DOHH2 (cell line): Measurements from ENCODE around the gene KATNAL2.

Source experiments
- H3F3A ChIP-seq: fragments of 200-600 bp; sonication (generic), shearing (Covaris generic); 2 replicates; pipeline ENCODE4 v1.6.0; 2016; ENCODE audit warnings: antibody characterized with exemption, mild to moderate bottlenecking; ENCODE audit not compliant: control insufficient read depth, insufficient read depth
- H3K27ac ChIP-seq: fragments of 200-600 bp; sonication (generic); 2 replicates; pipeline ENCODE4 v1.5.1; 2014; ENCODE audit warnings: low read depth, mild to moderate bottlenecking, low read length, moderate library complexity
- H3K27me3 ChIP-seq: fragments of 200-600 bp; sonication (generic); 2 replicates; pipeline ENCODE4 v1.6.1; 2014; ENCODE audit warnings: mild to moderate bottlenecking, low read length, mixed read lengths; ENCODE audit not compliant: control insufficient read depth
- H3K36me3 ChIP-seq: fragments of 200-600 bp; sonication (generic); 2 replicates; pipeline ENCODE4 v1.6.1; 2014; ENCODE audit warnings: mild to moderate bottlenecking, low read length, moderate library complexity, mixed read lengths; ENCODE audit not compliant: control insufficient read depth
- H3K4me1 ChIP-seq: fragments of 200-600 bp; sonication (generic); 2 replicates; pipeline ENCODE4 v1.6.1; 2014; ENCODE audit warnings: mild to moderate bottlenecking, low read length, mixed read lengths; ENCODE audit not compliant: control insufficient read depth
- H3K4me2 ChIP-seq: fragments of 200-600 bp; sonication (generic); 2 replicates; pipeline ENCODE4 v1.6.0; 2014; ENCODE audit warnings: mild to moderate bottlenecking, low read length, moderate library complexity
- H3K4me3 ChIP-seq: fragments of 200-600 bp; sonication (generic); 2 replicates; pipeline ENCODE4 v1.5.1; 2014; ENCODE audit warnings: mild to moderate bottlenecking, low read length, mixed read lengths
- H3K79me2 ChIP-seq: fragments of 200-600 bp; sonication (generic); 2 replicates; pipeline ENCODE4 v1.6.1; 2014; ENCODE audit warnings: mild to moderate bottlenecking, low read length, mixed read lengths; ENCODE audit not compliant: control insufficient read depth
- H3K9me2 ChIP-seq: fragments of 200-600 bp; sonication (generic); replicated peaks from 2 replicates; pipeline ENCODE4 v1.6.1; 2014; ENCODE audit warnings: mild to moderate bottlenecking, low read length, mixed read lengths; ENCODE audit not compliant: control insufficient read depth
- H3K9me3 ChIP-seq: fragments of 200-600 bp; sonication (generic); 2 replicates; pipeline ENCODE4 v1.6.1; 2014; ENCODE audit warnings: antibody characterized with exemption, low read length, mixed read lengths; ENCODE audit not compliant: control insufficient read depth, insufficient read depth
- H4K20me1 ChIP-seq: fragments of 200-600 bp; sonication (generic); 2 replicates; pipeline ENCODE4 v1.6.0; 2014; ENCODE audit warnings: low read depth, mild to moderate bottlenecking, antibody characterized with exemption, low read length, moderate library complexity; ENCODE audit not compliant: control insufficient read depth, insufficient read depth
- CTCF ChIP-seq: fragments of 200-600 bp; sonication (generic); IDR thresholded peaks from one replicate; pipeline ENCODE4 v1.5.1; 2014; ENCODE audit warnings: antibody characterized with exemption, mild to moderate bottlenecking, low read depth, low read length; ENCODE audit not compliant: poor library complexity, severe bottlenecking
- EZH2phosphoT487 ChIP-seq: fragments of 200-600 bp; sonication (generic); IDR thresholded peaks from 2 replicates; pipeline ENCODE4 v1.6.1; 2017; ENCODE audit warnings: borderline replicate concordance, mild to moderate bottlenecking, antibody characterized with exemption, low read length, moderate library complexity, mixed read lengths

Gene KATNAL2

GRCh38 chr18:47115205-47115604, 197.8 kb downstream of the KATNAL2 start:
- Histone ChIP-seq H3K9me3 (no peaks in the 10 kb centered on the region), H3K9me2 (no peaks in the 10 kb centered on the region), H3K27ac (no peak overlapping the region), H3K4me2 (no peak overlapping the region), H3K36me3 (peaks cover 27% of the 10 kb centered on the region), H3F3A (no peaks in the 10 kb centered on the region), H3K4me3 (no peak overlapping the region), H4K20me1 (no peaks in the 10 kb centered on the region), H3K27me3 (no peaks in the 10 kb centered on the region), H3K79me2 (no peaks in the 10 kb centered on the region), H3K4me1 (no peaks in the 10 kb centered on the region)
- no peak for TF ChIP-seq CTCF
- no peak for TF ChIP-seq EZH2phosphoT487

- Histone ChIP-seq H3K79me2 (no peaks in the 10 kb centered on the region), H3K9me2 (no peaks in the 10 kb centered on the region), H3K27ac (no peak overlapping the region), H4K20me1 (no peaks in the 10 kb centered on the region), H3K36me3 (peaks cover 4% of the 10 kb centered on the region; the same call in 1 of the 2 replicates), H3K4me3 (no peak overlapping the region), H3F3A (no peaks in the 10 kb centered on the region), H3K27me3 (no peaks in the 10 kb centered on the region), H3K9me3 (no peaks in the 10 kb centered on the region), H3K4me1 (no peaks in the 10 kb centered on the region), H3K4me2 (no peak overlapping the region)
- no peak for TF ChIP-seq EZH2phosphoT487
- no peak for TF ChIP-seq CTCF
These were observed 201.6 kb downstream of the KATNAL2 start for GRCh38 chr18:47118981-47119380.

DNA sequence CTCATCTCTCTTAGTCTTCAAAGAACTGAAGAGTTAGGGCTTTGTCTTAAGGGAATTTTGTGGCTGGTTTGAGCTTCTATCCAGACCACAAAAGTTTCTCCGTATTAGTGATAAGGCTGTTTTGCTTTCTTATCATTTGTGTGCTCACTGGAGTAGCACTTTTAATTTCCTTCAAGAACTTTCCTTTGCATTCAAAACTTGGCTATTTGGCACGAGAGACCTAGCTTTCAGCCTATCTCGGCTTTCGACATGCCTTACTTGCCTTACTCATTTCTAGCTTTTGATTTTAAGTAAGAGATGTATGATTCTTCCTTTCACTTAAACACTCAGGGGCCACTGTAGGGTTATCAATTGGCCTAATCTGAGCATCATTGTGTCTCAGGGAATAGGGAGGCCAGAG, 203.0 kb downstream of the KATNAL2 start:
- TF ChIP-seq CTCF (no peak), EZH2phosphoT487 (no peak)
- Histone ChIP-seq H3K4me1 (no peaks in the 10 kb centered on the region), H3K27ac (no peak overlapping the region), H3K4me3 (no peak overlapping the region), H3F3A (no peaks in the 10 kb centered on the region), H3K9me2 (no peaks in the 10 kb centered on the region), H3K79me2 (no peaks in the 10 kb centered on the region), H3K27me3 (no peaks in the 10 kb centered on the region), H3K36me3 (no peaks in the 10 kb centered on the region), H3K4me2 (no peak overlapping the region), H4K20me1 (no peaks in the 10 kb centered on the region), H3K9me3 (no peaks in the 10 kb centered on the region)

- Histone ChIP-seq H3F3A (no peaks in the 10 kb centered on the region), H3K4me1 (no peaks in the 10 kb centered on the region), H3K27ac (no peak overlapping the region), H3K9me2 (no peaks in the 10 kb centered on the region), H3K4me2 (no peak overlapping the region), H3K36me3 (no peaks in the 10 kb centered on the region), H3K79me2 (no peaks in the 10 kb centered on the region), H4K20me1 (no peaks in the 10 kb centered on the region), H3K4me3 (no peak overlapping the region), H3K9me3 (no peaks in the 10 kb centered on the region), H3K27me3 (no peaks in the 10 kb centered on the region)
- no peak for TF ChIP-seq EZH2phosphoT487
- TF ChIP-seq CTCF, result no peak
These were observed 203.7 kb downstream of the KATNAL2 start for GRCh38 chr18:47121146-47121545.
